Measurements from ENCODE around the gene SF3A1. TPM values are rescaled to one million over a fixed set of nuclear protein-coding genes. Genes with fewer than 3 reads are reported as not detected.

SF3A1 gene
- total and polyA plus RNA-seq, 2 donors (not counting 1 experiment from before 2014, with no cell fraction given), result 92.1 to 283 TPM

DNA sequence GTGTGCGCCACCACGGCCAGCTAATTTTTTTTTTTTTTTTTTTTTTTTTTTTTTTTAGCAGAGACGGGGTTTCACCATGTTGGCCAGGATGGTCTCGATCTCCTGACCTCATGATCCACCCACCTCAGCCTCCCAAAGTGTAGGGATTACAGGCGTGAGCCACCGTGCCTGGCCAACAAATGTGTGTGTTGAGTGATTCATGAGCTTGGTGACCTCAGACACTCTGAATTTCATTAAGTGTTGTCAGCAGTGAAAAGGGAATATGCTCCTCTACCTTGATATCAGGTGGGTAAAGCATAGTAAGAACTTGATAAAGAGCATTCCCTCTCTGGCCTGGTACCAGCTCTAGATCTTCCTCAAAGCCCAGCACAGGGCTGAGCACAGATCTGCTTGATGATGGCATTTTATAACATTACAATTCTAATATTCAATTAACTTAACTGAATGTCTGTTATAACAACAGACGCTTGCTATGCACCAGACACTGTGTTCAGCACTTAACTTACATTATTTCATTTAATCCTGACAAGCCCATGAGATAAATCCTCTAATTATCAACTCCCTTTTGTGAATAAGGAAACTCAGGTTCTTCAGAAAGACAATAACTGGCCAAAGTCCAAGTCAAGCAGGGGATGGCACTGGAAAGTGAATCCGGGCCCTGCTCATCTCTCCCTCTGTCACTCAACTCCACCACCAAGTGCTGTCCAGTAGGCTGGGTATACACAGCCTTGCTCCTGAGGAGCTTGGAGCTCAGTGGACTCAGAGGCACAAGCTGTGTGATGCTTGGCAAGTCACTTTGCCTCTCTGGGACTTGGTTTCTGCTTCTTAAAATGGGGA lies 42.9 kb downstream of the SF3A1 start:
- Histone ChIP-seq H3K36me3 (replicated peaks in 1 of 2; ENCODE audit: control extremely low read depth in 1 of 2, control insufficient read depth in 1 of 2, extremely low read depth in 1 of 2, insufficient read depth in 2 of 2, low read length in 1 of 2) (peaks cover 0 to 13% of the 10 kb centered on the region in 2 experiments), H4K20me1 (ENCODE audit: control insufficient read depth, insufficient read depth, low read length, poor library complexity, severe bottlenecking) (peaks cover 6% of the 10 kb centered on the region), H3K27me3 (replicated peaks in 1 of 4; ENCODE audit: control extremely low read depth in 1 of 4, control insufficient read depth in 3 of 4, insufficient read depth in 4 of 4, low read length in 3 of 4) (no peaks in the 10 kb centered on the region), H3K4me3 (ENCODE audit: control extremely low read depth in 1 of 5, extremely low read depth in 1 of 5, insufficient read depth in 1 of 5, low read depth in 2 of 5, low read length in 4 of 5) (no peak overlapping the region), H3K79me2 (ENCODE audit: control insufficient read depth, insufficient read depth, low read length) (peaks cover 96% of the 10 kb centered on the region), H3K9ac (ENCODE audit: low read length) (no peak overlapping the region), H3K27ac (ENCODE audit: low read length in 2 of 2) (peak overlapping the region in 1 of 2 donors; percentile 63), H3K4me2 (replicated peaks; ENCODE audit: low read depth, low read length, poor library complexity, severe bottlenecking) (peak overlapping the region; percentile 13), H3K9me3 (ENCODE audit: control extremely low read depth in 1 of 3, control insufficient read depth in 2 of 3, insufficient read depth in 1 of 3, low read length in 2 of 3) (no peaks in the 10 kb centered on the region), H2AFZ (ENCODE audit: insufficient read depth, low read depth, low read length, poor library complexity, severe bottlenecking) (no peak overlapping the region), H3K4me1 (ENCODE audit: control insufficient read depth in 2 of 2, insufficient read depth in 2 of 2, low read length in 2 of 2) (peaks cover 74 to 81% of the 10 kb centered on the region in 2 donors)
- DNase-seq (no peak), ATAC-seq (ENCODE audit: low read depth) (no peak)
- WGBS (ENCODE audit: insufficient coverage), result 92% methylated on average over 2 of the region's 8 CpGs
- ChIA-PET POLR2A (interaction anchor here (0.7 to 1.4 kb wide), 2 partner anchors 8 to 13 kb away, joined by 4 to 5 read pairs; no protein-coding TSS in a partner anchor), CTCF (interaction anchor here (0.7 to 19.2 kb wide), 2 partner anchors 16 to 24 kb away, joined by 3 to 229 read pairs; partner anchors contain the start of gene CASTOR1)
- no peaks in the 10 kb centered on the region for H3K9me3 Mint-ChIP-seq (ENCODE audit: insufficient read depth)
- H3K4me1 Mint-ChIP-seq, result peaks cover 91% of the 10 kb centered on the region
- H3K4me3 Mint-ChIP-seq, result peak overlapping the region; percentile 21
- intact Hi-C loops (cut with micrococcal nuclease), result no loop called here
- TF ChIP-seq, protein P1, sequence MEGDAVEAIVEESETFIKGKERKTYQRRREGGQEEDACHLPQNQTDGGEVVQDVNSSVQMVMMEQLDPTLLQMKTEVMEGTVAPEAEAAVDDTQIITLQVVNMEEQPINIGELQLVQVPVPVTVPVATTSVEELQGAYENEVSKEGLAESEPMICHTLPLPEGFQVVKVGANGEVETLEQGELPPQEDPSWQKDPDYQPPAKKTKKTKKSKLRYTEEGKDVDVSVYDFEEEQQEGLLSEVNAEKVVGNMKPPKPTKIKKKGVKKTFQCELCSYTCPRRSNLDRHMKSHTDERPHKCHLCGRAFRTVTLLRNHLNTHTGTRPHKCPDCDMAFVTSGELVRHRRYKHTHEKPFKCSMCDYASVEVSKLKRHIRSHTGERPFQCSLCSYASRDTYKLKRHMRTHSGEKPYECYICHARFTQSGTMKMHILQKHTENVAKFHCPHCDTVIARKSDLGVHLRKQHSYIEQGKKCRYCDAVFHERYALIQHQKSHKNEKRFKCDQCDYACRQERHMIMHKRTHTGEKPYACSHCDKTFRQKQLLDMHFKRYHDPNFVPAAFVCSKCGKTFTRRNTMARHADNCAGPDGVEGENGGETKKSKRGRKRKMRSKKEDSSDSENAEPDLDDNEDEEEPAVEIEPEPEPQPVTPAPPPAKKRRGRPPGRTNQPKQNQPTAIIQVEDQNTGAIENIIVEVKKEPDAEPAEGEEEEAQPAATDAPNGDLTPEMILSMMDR (IDR thresholded peaks at IDR 0.05), result no peak
- TF ChIP-seq EZH2 (IDR thresholded peaks at IDR 0.05; ENCODE audit: borderline replicate concordance, insufficient read depth, low read depth, low read length, poor library complexity, severe bottlenecking), result no peak
- H3K27ac Mint-ChIP-seq, result peak overlapping the region; percentile 81
- no peaks in the 10 kb centered on the region for H3K27me3 Mint-ChIP-seq

DNA sequence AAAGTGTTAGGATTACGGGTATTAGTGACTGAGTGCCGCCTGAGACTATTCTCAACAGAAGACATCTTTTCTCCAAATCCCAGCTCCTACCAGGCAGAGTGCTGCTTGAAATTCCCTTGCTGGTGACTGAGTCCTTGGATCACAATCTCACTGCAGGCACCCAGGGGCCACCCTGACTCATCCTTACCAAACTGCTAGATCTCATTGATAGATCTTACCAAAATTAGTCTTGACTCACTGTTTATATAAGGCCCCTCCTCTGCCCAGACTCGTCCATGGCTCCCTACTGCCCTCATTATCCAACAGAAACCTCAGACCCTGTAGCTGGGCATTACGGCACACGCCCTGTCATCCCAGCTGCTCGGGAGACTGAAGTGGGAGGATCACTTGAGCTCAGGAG lies 44.6 kb downstream of the SF3A1 start:
- Histone ChIP-seq H3K4me3 (ENCODE audit: control extremely low read depth in 1 of 5, extremely low read depth in 1 of 5, insufficient read depth in 1 of 5, low read depth in 2 of 5, low read length in 4 of 5) (no peak overlapping the region), H3K9me3 (ENCODE audit: control extremely low read depth in 1 of 3, control insufficient read depth in 2 of 3, insufficient read depth in 1 of 3, low read length in 2 of 3) (no peaks in the 10 kb centered on the region), H3K36me3 (replicated peaks in 1 of 2; ENCODE audit: control extremely low read depth in 1 of 2, control insufficient read depth in 1 of 2, extremely low read depth in 1 of 2, insufficient read depth in 2 of 2, low read length in 1 of 2) (peaks cover 0 to 11% of the 10 kb centered on the region in 2 experiments), H3K79me2 (ENCODE audit: control insufficient read depth, insufficient read depth, low read length) (peaks cover 88% of the 10 kb centered on the region), H3K4me1 (ENCODE audit: control insufficient read depth in 2 of 2, insufficient read depth in 2 of 2, low read length in 2 of 2) (peaks cover 91 to 92% of the 10 kb centered on the region in 2 donors), H3K27ac (ENCODE audit: low read length in 2 of 2) (peak overlapping the region in 1 of 2 donors; percentile 86), H3K4me2 (replicated peaks; ENCODE audit: low read depth, low read length, poor library complexity, severe bottlenecking) (peak overlapping the region; percentile 42), H4K20me1 (ENCODE audit: control insufficient read depth, insufficient read depth, low read length, poor library complexity, severe bottlenecking) (no peaks in the 10 kb centered on the region), H3K9ac (ENCODE audit: low read length) (no peak overlapping the region), H2AFZ (ENCODE audit: insufficient read depth, low read depth, low read length, poor library complexity, severe bottlenecking) (no peak overlapping the region), H3K27me3 (replicated peaks in 1 of 4; ENCODE audit: control extremely low read depth in 1 of 4, control insufficient read depth in 3 of 4, insufficient read depth in 4 of 4, low read length in 3 of 4) (no peaks in the 10 kb centered on the region)
- ChIA-PET CTCF (interaction anchor here (19.2 kb wide), 1 partner anchor 22 kb away, joined by 229 read pairs; the partner anchor contains the start of gene CASTOR1), POLR2A (no interaction called here)
- intact Hi-C loops (cut with micrococcal nuclease), result no loop called here
- WGBS (ENCODE audit: insufficient coverage), result 100% methylated on average over 6 of the region's 6 CpGs
- H3K4me3 Mint-ChIP-seq, result peak overlapping the region; percentile 13
- ATAC-seq (ENCODE audit: low read depth), result no peak
- peak overlapping the region; percentile 94 for H3K27ac Mint-ChIP-seq
- no peak for DNase-seq
- no peaks in the 10 kb centered on the region for H3K9me3 Mint-ChIP-seq (ENCODE audit: insufficient read depth)
- peaks cover 92% of the 10 kb centered on the region for H3K4me1 Mint-ChIP-seq
- TF ChIP-seq, protein P1 (IDR thresholded peaks at IDR 0.05), result no peak
- TF ChIP-seq EZH2 (IDR thresholded peaks at IDR 0.05; ENCODE audit: borderline replicate concordance, insufficient read depth, low read depth, low read length, poor library complexity, severe bottlenecking), result no peak
- H3K27me3 Mint-ChIP-seq, result no peaks in the 10 kb centered on the region

Measured in B cell (primary cell).